H9 (cell line): ENCODE data around the gene KIF5C. TPM values are rescaled to one million over a fixed set of nuclear protein-coding genes. Genes with fewer than 3 reads are reported as not detected.

ENCODE experiments used
- DNase-seq: peaks from one replicate; pipeline ENCODE4 v3.0.0-alpha.2; 2017
- H2AFZ ChIP-seq: one replicate; pipeline ENCODE4 v1.6.1; 2013; ENCODE audit warnings: mild to moderate bottlenecking, low read length, control low read depth, moderate library complexity
- H2AK5ac ChIP-seq: 2 replicates; pipeline ENCODE4 v1.6.1; 2013; ENCODE audit warnings: low read length, control low read depth, mixed read lengths; ENCODE audit not compliant: insufficient read length
- H2BK120ac ChIP-seq: one replicate; pipeline ENCODE4 v1.6.1; 2013; ENCODE audit warnings: low read depth, mild to moderate bottlenecking, low read length, control low read depth, inconsistent platforms; ENCODE audit not compliant: poor library complexity, severe bottlenecking
- H2BK12ac ChIP-seq: 2 replicates; pipeline ENCODE4 v1.6.1; 2013; ENCODE audit warnings: low read length, control low read depth, mixed read lengths, low read depth; ENCODE audit not compliant: insufficient read length
- H2BK15ac ChIP-seq: 2 replicates; pipeline ENCODE4 v1.6.1; 2013; ENCODE audit warnings: low read depth, low read length, control low read depth
- H2BK20ac ChIP-seq: one replicate; pipeline ENCODE4 v1.6.1; 2013; ENCODE audit warnings: low read depth, mild to moderate bottlenecking, low read length, control low read depth, inconsistent platforms; ENCODE audit not compliant: poor library complexity, severe bottlenecking
- H2BK5ac ChIP-seq: 2 replicates; pipeline ENCODE4 v1.6.1; 2013; ENCODE audit warnings: low read length, control low read depth, mixed read lengths; ENCODE audit not compliant: insufficient read length
- H3K14ac ChIP-seq: 2 replicates; pipeline ENCODE4 v1.6.1; 2013; ENCODE audit warnings: low read length, control low read depth; ENCODE audit not compliant: insufficient read depth
- H3K18ac ChIP-seq: 2 replicates; pipeline ENCODE4 v1.6.1; 2013; ENCODE audit warnings: low read depth, mild to moderate bottlenecking, mixed read lengths, low read length, control low read depth; ENCODE audit not compliant: insufficient read length
- H3K23ac ChIP-seq: 2 replicates; pipeline ENCODE4 v1.6.1; 2013; ENCODE audit warnings: low read length, control low read depth, mixed read lengths, low read depth; ENCODE audit not compliant: insufficient read length
- H3K23me2 ChIP-seq: 2 replicates; pipeline ENCODE4 v1.6.1; 2013; ENCODE audit warnings: low read depth, mild to moderate bottlenecking, mixed read lengths, low read length, control low read depth; ENCODE audit not compliant: insufficient read length, poor library complexity, severe bottlenecking
- H3K27ac ChIP-seq: 2 replicates; pipeline ENCODE4 v1.5.1; 2013; ENCODE audit warnings: low read length, control low read depth, mixed read lengths, low read depth; ENCODE audit not compliant: insufficient read length
- H3K27me3 ChIP-seq: 2 replicates; pipeline ENCODE4 v1.6.1; 2013; ENCODE audit warnings: low read length, control low read depth, inconsistent platforms; ENCODE audit not compliant: insufficient read depth
- H3K4ac ChIP-seq: 2 replicates; pipeline ENCODE4 v1.6.1; 2013; ENCODE audit warnings: low read depth, mild to moderate bottlenecking, control low read depth, inconsistent platforms, low read length, moderate library complexity
- H3K4me1 ChIP-seq: 2 replicates; pipeline ENCODE4 v1.6.1; 2013; ENCODE audit warnings: low read length, control low read depth, inconsistent platforms; ENCODE audit not compliant: insufficient read depth
- H3K4me2 ChIP-seq: 2 replicates; pipeline ENCODE4 v1.6.1; 2013; ENCODE audit warnings: low read length, control low read depth, mixed read lengths; ENCODE audit not compliant: insufficient read length, insufficient read depth
- H3K56ac ChIP-seq: 2 replicates; pipeline ENCODE4 v1.6.1; 2013; ENCODE audit warnings: low read depth, mild to moderate bottlenecking, mixed read lengths, low read length, control low read depth; ENCODE audit not compliant: insufficient read length
- H3K79me1 ChIP-seq: 2 replicates; pipeline ENCODE4 v1.6.1; 2013; ENCODE audit warnings: low read depth, mild to moderate bottlenecking, moderate library complexity, low read length, control low read depth, inconsistent platforms; ENCODE audit not compliant: insufficient read depth, poor library complexity, severe bottlenecking
- H3K79me2 ChIP-seq: 2 replicates; pipeline ENCODE4 v1.6.1; 2013; ENCODE audit warnings: low read length, control low read depth, inconsistent platforms; ENCODE audit not compliant: insufficient read depth
- H3K9ac ChIP-seq: 2 replicates; pipeline ENCODE4 v1.6.1; 2013; ENCODE audit warnings: low read length, control low read depth, mixed read lengths; ENCODE audit not compliant: insufficient read length; ENCODE audit errors: extremely low read depth
- H3K9me3 ChIP-seq: one replicate; pipeline ENCODE4 v1.6.1; 2013; ENCODE audit warnings: low read depth, low read length, inconsistent platforms; ENCODE audit not compliant: control insufficient read depth
- H3T11ph ChIP-seq: one replicate; pipeline ENCODE4 v1.6.1; 2013; ENCODE audit warnings: mild to moderate bottlenecking, low read length, control low read depth, inconsistent platforms
- H4K20me1 ChIP-seq: one replicate; pipeline ENCODE4 v1.6.1; 2013; ENCODE audit not compliant: control insufficient read depth, insufficient read length, insufficient read depth
- H4K5ac ChIP-seq: 2 replicates; pipeline ENCODE4 v1.6.1; 2013; ENCODE audit warnings: low read depth, mild to moderate bottlenecking, mixed read lengths, low read length, control low read depth; ENCODE audit not compliant: insufficient read length
- H4K8ac ChIP-seq: replicated peaks from 2 replicates; pipeline ENCODE4 v1.6.1; 2013; ENCODE audit warnings: low read length, control low read depth, mixed read lengths, low read depth; ENCODE audit not compliant: insufficient read length
- H4K91ac ChIP-seq: 2 replicates; pipeline ENCODE4 v1.6.1; 2013; ENCODE audit warnings: low read depth, mild to moderate bottlenecking, moderate library complexity, mixed read lengths, low read length, control low read depth; ENCODE audit not compliant: insufficient read length
- H3K27ac Mint-ChIP-seq, 3 experiments: 2 replicates in 2 of 3; 3 replicates in 1 of 3; pipeline ENCODE4 v1.8.0; 2020 to 2021; ENCODE audit warnings: mixed read lengths in 3 of 3, mild to moderate bottlenecking in 1 of 3, moderate library complexity in 1 of 3
- H3K27me3 Mint-ChIP-seq: 2 replicates; pipeline ENCODE4 v1.8.0; 2021; ENCODE audit warnings: low read depth, mild to moderate bottlenecking, moderate library complexity, mixed read lengths
- H3K36me3 Mint-ChIP-seq, 3 experiments: 2 replicates in 2 of 3; 3 replicates in 1 of 3; pipeline ENCODE4 v1.8.0; 2020 to 2021; ENCODE audit warnings: low read depth in 3 of 3, mixed read lengths in 3 of 3; ENCODE audit not compliant: insufficient read depth in 1 of 3
- H3K4me1 Mint-ChIP-seq, 2 experiments: 2 replicates each; pipeline ENCODE4 v1.8.0; 2020; ENCODE audit warnings: mixed read lengths in 2 of 2
- H3K4me3 Mint-ChIP-seq, 2 experiments: 2 replicates in 1 of 2; 3 replicates in 1 of 2; pipeline ENCODE4 v1.8.0; 2020 to 2021; ENCODE audit warnings: mild to moderate bottlenecking in 2 of 2, mixed read lengths in 2 of 2, moderate library complexity in 1 of 2
- H3K9me3 Mint-ChIP-seq, 2 experiments: 2 replicates in 1 of 2; 3 replicates in 1 of 2; pipeline ENCODE4 v1.8.0; 2020; ENCODE audit warnings: mild to moderate bottlenecking in 2 of 2, mixed read lengths in 2 of 2, moderate library complexity in 1 of 2
- CTCF ChIP-seq: fragments of 200-600 bp; sonication (generic); conservative IDR thresholded peaks from 3 replicates; pipeline ENCODE4 v1.8.0; 2021; ENCODE audit warnings: antibody characterized with exemption, mild to moderate bottlenecking
- whole genome bisulfite sequencing: extraction: QIAGEN DNeasy Blood & Tissue Kit; methylation state at CpG from one replicate; pipeline ENCODE4 v1.1.7; 2013; ENCODE audit warnings: missing lambda C conversion rate, low lambda C conversion rate, mixed read lengths; ENCODE audit not compliant: insufficient read length; ENCODE audit errors: extremely low coverage; 5-methylcytosine and 5-hydroxymethylcytosine counted together
- total RNA-seq: library from RNA; stranded (reverse); gene quantifications from 2 replicates; pipeline ENCODE4 v1.2.1, GENCODE V29; 2021

The KIF5C gene
- total RNA-seq, 1 experiment from 2014 or later: 52.9 TPM

- no peak overlapping the region for H2BK12ac ChIP-seq
- H3T11ph ChIP-seq: no peak overlapping the region
- no peaks in the 10 kb centered on the region for H3K4me1 ChIP-seq
- H3K18ac ChIP-seq: no peak overlapping the region
- TF ChIP-seq CTCF: no peak
- no peak overlapping the region for H2BK5ac ChIP-seq
- H2BK120ac ChIP-seq: no peak overlapping the region
- DNase-seq: no peak
- no peak overlapping the region for H3K4me3 Mint-ChIP-seq
- no peak overlapping the region for H3K9ac ChIP-seq
- peaks cover 0 to under 1% (median 0%) of the 10 kb centered on the region in 3 experiments; a peak in 2 of 7 replicates for H3K36me3 Mint-ChIP-seq
- H3K56ac ChIP-seq: no peak overlapping the region
- no peak overlapping the region for H4K5ac ChIP-seq
- H3K27ac Mint-ChIP-seq: no peak overlapping the region
- H2BK20ac ChIP-seq: no peak overlapping the region
- H2BK15ac ChIP-seq: no peak overlapping the region
- H4K8ac ChIP-seq: no peak overlapping the region
- no peaks in the 10 kb centered on the region for H3K79me1 ChIP-seq
- no peak overlapping the region for H3K23ac ChIP-seq
- no peak overlapping the region for H3K4ac ChIP-seq
- no peaks in the 10 kb centered on the region for H3K9me3 ChIP-seq
- H3K23me2 ChIP-seq: no peaks in the 10 kb centered on the region
- peaks cover 14% of the 10 kb centered on the region for H3K27me3 Mint-ChIP-seq
- H3K9me3 Mint-ChIP-seq: peaks cover under 1 to 4% of the 10 kb centered on the region in 2 experiments; a peak in 2 of 5 replicates
- H3K79me2 ChIP-seq: no peaks in the 10 kb centered on the region
- no peak overlapping the region for H3K4me2 ChIP-seq
- H3K27me3 ChIP-seq: no peaks in the 10 kb centered on the region
- H3K14ac ChIP-seq: no peak overlapping the region
- H4K20me1 ChIP-seq: no peaks in the 10 kb centered on the region
- H2AK5ac ChIP-seq: no peak overlapping the region
- peaks cover 3 to 5% of the 10 kb centered on the region in 2 experiments; a peak in 2 of 4 replicates for H3K4me1 Mint-ChIP-seq
- WGBS: no CpG with 5 or more reads among the region's 2 CpGs
- H4K91ac ChIP-seq: no peak overlapping the region
- no peak overlapping the region for H3K27ac ChIP-seq
- no peak overlapping the region for H2AFZ ChIP-seq
These were observed 21.6 kb upstream of the KIF5C start for GRCh38 chr2:148853458-148853857.
